ENCODE results near the gene MPHOSPH6. TPM values are rescaled to one million over a fixed set of nuclear protein-coding genes. Genes with fewer than 3 reads are reported as not detected.

Gene MPHOSPH6
- total RNA-seq, 3 donors from 2014 or later, result 16.4 to 23.8 (median 20.8) TPM

DNA sequence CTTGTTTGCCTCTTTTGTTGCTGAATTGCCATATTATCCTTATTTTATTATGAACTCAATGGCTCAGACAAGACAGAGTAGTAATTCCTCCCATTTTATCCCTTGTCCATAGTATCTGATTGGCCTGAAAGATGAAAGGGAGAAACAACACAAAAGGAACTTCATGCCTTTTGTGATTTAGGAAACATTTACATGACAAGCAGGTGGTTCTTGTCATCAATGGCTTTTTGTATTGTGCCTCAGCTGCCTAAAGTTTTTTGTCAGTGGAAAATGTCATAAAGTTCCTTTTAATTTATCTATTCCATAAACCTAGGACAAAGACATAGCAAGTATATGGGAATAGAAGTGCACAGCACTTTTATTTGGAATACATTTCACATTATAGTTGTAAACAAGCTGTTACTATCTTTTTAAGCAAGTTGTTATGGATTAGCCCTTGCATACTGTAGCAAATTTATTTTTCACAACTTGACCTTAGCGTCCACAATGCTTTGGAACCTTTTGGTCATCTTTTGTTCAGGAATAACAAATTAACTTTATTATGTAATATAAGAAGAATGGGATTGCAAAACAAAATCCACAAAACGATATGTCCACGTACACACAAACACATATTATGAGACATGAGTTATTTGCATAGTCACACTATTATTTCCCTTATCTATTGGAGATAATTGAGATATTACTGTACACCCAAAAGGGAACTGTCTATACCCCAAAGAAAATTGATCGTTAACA, 12.4 kb upstream of the MPHOSPH6 start:
- intact Hi-C loops (cut with DNase I, micrococcal nuclease), result no loop called here

DNA sequence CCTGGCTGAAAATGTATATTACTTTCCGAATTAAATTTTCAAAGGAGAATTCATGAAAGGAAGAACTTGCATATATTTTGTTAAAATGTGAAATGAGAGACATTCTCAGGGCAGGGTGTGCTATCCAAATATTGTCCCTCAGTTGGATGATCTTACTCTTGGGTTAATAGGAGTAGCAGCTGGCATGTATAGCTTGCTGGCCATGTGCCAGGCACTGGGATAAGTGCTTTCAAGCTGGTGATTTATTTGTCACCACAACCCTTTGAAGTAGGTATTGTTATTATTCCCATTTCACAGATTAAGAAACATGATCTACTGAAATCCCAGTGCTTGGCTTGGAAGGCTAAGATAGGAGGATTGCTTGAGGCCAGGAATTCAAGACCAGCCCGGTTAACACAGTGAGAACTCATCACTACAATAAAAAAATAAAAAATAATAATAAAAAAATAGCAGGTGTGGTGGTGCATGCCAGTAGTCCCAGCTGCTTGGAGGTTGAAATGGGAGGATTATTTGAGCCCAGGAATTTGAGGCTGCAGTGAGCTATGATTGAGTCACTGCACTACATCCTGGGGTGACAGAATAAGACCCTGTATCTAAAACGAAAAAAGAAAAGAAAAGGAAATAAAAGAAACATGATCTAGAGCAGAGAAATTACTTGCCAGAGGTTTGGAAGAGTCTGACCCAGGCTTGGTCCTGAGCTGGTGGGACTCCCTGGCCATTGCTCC, 11.6 kb upstream of the MPHOSPH6 start:
- Histone ChIP-seq H3K4me3 (no peak overlapping the region), H3K9me3 (no peaks in the 10 kb centered on the region), H3K4me1 (ENCODE audit: low read depth) (no peaks in the 10 kb centered on the region), H3K36me3 (ENCODE audit: low read depth) (no peaks in the 10 kb centered on the region)
- DNase-seq, result peak in 1 of 3 donors; percentile 21
- TF ChIP-seq, protein P1, sequence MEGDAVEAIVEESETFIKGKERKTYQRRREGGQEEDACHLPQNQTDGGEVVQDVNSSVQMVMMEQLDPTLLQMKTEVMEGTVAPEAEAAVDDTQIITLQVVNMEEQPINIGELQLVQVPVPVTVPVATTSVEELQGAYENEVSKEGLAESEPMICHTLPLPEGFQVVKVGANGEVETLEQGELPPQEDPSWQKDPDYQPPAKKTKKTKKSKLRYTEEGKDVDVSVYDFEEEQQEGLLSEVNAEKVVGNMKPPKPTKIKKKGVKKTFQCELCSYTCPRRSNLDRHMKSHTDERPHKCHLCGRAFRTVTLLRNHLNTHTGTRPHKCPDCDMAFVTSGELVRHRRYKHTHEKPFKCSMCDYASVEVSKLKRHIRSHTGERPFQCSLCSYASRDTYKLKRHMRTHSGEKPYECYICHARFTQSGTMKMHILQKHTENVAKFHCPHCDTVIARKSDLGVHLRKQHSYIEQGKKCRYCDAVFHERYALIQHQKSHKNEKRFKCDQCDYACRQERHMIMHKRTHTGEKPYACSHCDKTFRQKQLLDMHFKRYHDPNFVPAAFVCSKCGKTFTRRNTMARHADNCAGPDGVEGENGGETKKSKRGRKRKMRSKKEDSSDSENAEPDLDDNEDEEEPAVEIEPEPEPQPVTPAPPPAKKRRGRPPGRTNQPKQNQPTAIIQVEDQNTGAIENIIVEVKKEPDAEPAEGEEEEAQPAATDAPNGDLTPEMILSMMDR (IDR thresholded peaks at IDR 0.05), result no peak
- no peak for ATAC-seq
- intact Hi-C loops (cut with DNase I, micrococcal nuclease), result no loop called here

More for the DNA sequence above, 12.4 kb upstream of the MPHOSPH6 start:
- Histone ChIP-seq H3K9me3 (no peaks in the 10 kb centered on the region), H3K4me1 (ENCODE audit: low read depth) (no peaks in the 10 kb centered on the region), H3K36me3 (ENCODE audit: low read depth) (no peaks in the 10 kb centered on the region), H3K4me3 (no peak overlapping the region)
- TF ChIP-seq, protein P1 (IDR thresholded peaks at IDR 0.05), result no peak
- ATAC-seq (no peak), DNase-seq (no peak)

DNA sequence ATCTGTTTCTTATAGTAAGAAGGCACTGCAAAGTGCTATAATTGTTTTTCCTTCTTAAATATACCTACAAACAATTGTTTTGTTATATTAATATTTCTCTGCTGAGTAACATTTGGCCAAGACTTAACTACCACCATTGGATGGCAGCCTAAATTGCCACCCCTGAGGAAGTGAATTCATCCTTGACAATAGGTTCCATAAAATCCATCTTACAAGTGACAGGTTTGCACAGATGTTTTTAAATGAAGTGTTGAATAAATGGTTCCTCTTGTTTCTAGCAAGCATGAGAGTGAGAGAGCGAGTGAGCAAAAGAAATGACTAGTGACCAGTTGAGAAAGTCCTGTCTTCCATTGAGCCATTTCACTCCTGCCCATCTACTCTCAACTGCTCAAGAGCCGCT, 8.3 kb upstream of the MPHOSPH6 start:
- no peaks in the 10 kb centered on the region for H3K36me3 ChIP-seq (ENCODE audit: low read depth)
- ATAC-seq (no peak), DNase-seq (no peak)
- no peak overlapping the region for H3K4me3 ChIP-seq
- H3K4me1 ChIP-seq (ENCODE audit: low read depth), result no peaks in the 10 kb centered on the region
- no peaks in the 10 kb centered on the region for H3K9me3 ChIP-seq
- TF ChIP-seq, protein P1 (IDR thresholded peaks at IDR 0.05), result no peak
- intact Hi-C loops (cut with DNase I, micrococcal nuclease), result no loop called here

DNA sequence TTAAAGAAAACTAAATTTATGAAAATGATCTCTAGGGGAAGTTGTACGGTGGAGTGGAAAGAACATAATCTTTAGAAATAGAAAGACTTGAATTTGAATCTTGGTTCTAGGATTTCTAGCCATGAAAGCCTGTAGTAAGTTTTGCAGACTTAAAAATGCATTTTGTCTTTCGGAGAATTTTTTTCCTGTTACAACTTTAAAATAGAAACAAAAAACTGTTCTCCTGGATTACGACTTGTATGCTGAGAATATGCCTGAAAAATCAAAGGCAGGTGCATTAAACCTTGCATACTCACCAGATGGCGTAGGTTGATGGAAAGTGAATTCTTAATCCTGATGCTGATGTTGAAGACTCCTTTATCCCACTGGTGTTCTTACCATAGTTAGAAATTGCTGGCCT, 7.5 kb upstream of the MPHOSPH6 start:
- Histone ChIP-seq H3K36me3 (ENCODE audit: low read depth) (no peaks in the 10 kb centered on the region), H3K4me1 (ENCODE audit: low read depth) (no peaks in the 10 kb centered on the region), H3K4me3 (no peak overlapping the region), H3K9me3 (no peaks in the 10 kb centered on the region)
- TF ChIP-seq, protein P1 (IDR thresholded peaks at IDR 0.05), result no peak
- intact Hi-C loops (cut with DNase I, micrococcal nuclease), result no loop called here
- ATAC-seq (no peak), DNase-seq (no peak)

DNA sequence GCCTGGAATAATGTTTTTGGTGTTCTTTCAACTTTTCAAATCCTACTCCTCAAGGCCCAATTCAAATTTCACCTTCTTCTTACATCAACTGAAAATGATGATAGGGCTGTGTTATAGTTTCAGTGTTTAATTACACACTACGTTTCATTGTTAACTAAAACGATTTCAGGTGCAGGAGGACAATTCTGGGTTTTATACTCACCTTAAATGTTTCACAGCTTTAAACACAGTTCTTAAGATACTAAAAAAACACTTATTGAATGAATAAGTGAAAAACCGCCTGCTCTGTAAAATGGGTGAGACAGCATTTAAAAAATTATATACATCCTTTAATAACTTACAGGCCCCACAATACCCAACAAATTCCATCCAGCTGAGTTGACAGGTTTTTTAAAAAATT, 6.2 kb upstream of the MPHOSPH6 start:
- H3K9me3 ChIP-seq, result no peaks in the 10 kb centered on the region
- H3K4me3 ChIP-seq, result no peak overlapping the region
- DNase-seq (no peak), ATAC-seq (no peak)
- H3K4me1 ChIP-seq (ENCODE audit: low read depth), result no peaks in the 10 kb centered on the region
- H3K36me3 ChIP-seq (ENCODE audit: low read depth), result no peaks in the 10 kb centered on the region
- intact Hi-C loops (cut with DNase I, micrococcal nuclease), result no loop called here
- TF ChIP-seq, protein P1 (IDR thresholded peaks at IDR 0.05), result no peak
